Measurements from ENCODE around the gene TCF7L2.

Gene TCF7L2

DNA sequence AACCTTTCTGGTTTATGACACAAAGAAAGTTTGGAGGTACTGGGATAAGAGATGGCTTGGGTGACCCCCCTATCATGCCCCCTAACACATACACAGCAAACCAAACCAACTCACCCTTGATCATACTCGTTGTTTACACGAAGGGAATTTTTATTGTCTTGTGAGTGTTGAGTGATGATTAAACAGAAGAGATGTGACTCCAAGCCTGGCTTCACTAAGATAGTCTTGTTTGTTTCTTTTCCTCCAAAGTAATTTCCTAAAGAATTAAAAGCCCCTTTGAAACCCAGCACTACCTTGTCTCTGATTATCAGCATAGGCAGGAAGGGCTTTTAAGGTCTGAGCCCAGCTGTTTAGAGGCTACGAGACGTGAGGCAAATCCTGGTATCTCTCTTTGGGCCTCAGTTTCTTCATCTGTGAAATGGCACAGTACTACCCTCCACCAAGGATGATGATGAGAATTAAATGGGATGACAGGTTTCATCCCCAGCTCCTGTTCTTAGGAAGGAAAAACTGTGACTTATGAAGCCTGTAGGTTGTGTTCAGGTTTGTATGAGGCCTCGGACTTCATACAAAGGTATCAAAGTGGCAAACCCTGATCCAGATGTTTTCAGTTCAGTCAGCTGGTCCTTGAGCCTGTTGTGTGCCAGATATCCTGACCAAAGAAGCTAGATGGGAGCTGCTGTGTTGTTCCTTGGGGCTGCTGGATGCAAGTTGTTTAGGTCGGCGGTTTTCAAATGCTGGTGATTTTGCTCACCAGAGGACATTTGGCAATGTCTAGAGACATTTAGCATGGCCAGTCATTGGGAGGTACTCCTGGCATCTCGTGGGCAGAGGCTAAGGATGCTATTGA, 51.8 kb downstream of the TCF7L2 start:
- Histone ChIP-seq H3K4me3 (ENCODE audit: low read depth in 1 of 2, low read length in 2 of 2) (no peak overlapping the region), H3K36me3 (ENCODE audit: control insufficient read depth in 1 of 2, insufficient read depth in 2 of 2, low read length in 2 of 2) (no peaks in the 10 kb centered on the region), H3K27ac (ENCODE audit: low read length) (no peak overlapping the region), H3K4me1 (ENCODE audit: control insufficient read depth in 1 of 2, insufficient read depth in 2 of 2, low read length in 2 of 2) (peaks cover 0 to 54% of the 10 kb centered on the region in 2 donors), H3K27me3 (ENCODE audit: low read depth, low read length) (no peaks in the 10 kb centered on the region), H3K9me3 (ENCODE audit: control insufficient read depth in 1 of 2, low read length in 2 of 2) (no peaks in the 10 kb centered on the region)

DNA sequence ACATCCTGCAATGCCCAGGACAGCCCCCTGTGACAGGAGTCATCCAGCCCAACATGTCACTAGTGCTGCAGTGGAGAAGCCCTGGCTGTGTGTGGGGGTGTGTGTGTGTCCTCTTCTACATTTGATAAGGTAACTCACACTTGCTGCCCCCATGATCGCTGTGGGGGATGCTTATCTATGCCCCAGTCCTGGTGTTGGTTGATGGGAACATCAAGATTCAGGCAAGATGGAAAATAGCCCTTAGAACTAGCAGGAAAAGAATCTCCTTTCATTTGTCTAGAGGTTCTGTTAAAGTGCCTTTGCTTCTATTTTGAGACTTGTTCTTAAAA, 52.4 kb downstream of the TCF7L2 start:
- Histone ChIP-seq H3K4me1 (ENCODE audit: control insufficient read depth in 1 of 2, insufficient read depth in 2 of 2, low read length in 2 of 2) (peaks cover 0 to 54% of the 10 kb centered on the region in 2 donors), H3K27me3 (ENCODE audit: low read depth, low read length) (no peaks in the 10 kb centered on the region), H3K36me3 (ENCODE audit: control insufficient read depth in 1 of 2, insufficient read depth in 2 of 2, low read length in 2 of 2) (no peaks in the 10 kb centered on the region), H3K4me3 (ENCODE audit: low read depth in 1 of 2, low read length in 2 of 2) (no peak overlapping the region), H3K27ac (ENCODE audit: low read length) (no peak overlapping the region), H3K9me3 (ENCODE audit: control insufficient read depth in 1 of 2, low read length in 2 of 2) (no peaks in the 10 kb centered on the region)

DNA sequence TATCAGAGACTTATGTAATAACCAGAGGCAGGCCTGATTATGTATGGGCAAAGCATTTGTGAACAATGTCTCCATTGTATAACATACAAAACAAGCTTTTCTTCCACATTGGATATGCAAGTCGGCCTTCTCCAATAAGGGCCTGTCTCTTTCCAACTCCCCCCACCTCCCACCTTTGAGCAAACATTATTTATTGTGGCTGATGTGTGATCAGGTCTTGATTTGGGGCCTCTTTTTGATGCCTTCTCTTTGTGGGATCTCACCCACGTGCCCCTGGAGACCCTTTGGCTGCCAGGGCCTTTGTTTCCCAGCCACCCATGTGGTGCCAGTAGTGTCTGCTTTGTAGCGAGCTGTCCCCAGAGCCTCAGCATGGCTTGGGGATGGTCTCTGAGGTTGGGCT, 53.0 kb downstream of the TCF7L2 start:
- Histone ChIP-seq H3K9me3 (ENCODE audit: control insufficient read depth in 1 of 2, low read length in 2 of 2) (no peaks in the 10 kb centered on the region), H3K27me3 (ENCODE audit: low read depth, low read length) (no peaks in the 10 kb centered on the region), H3K36me3 (ENCODE audit: control insufficient read depth in 1 of 2, insufficient read depth in 2 of 2, low read length in 2 of 2) (no peaks in the 10 kb centered on the region), H3K27ac (ENCODE audit: low read length) (no peak overlapping the region), H3K4me3 (ENCODE audit: low read depth in 1 of 2, low read length in 2 of 2) (no peak overlapping the region), H3K4me1 (ENCODE audit: control insufficient read depth in 1 of 2, insufficient read depth in 2 of 2, low read length in 2 of 2) (peaks cover 0 to 54% of the 10 kb centered on the region in 2 donors)

DNA sequence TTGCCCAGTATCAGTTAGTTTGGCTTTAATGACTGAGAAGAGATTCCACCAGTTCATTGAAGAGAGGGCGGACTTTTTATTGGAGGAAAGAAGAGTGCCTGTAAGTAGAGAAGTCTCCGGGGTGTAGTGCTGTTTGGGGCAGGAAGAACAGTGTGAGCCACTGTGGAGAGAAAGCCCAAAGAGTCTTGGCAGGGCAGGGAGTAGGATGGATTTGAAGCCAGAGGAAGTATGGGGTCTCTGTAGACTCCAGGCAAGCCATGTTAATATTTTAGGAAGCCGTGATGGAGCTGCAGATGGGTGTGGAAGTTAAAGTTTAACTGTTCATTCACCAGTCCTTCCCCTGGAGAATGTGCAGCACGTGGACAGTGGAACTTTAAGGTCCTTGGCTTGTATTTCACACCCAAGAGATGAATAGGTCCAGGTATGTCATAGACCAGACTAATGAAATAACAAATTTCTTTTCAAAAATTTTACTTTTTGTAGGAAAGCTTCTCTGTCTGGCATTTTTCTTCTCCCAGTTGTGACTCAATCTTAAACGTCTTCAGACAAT, 54.1 kb downstream of the TCF7L2 start:
- peaks cover 0 to 54% of the 10 kb centered on the region in 2 donors for H3K4me1 ChIP-seq (ENCODE audit: control insufficient read depth in 1 of 2, insufficient read depth in 2 of 2, low read length in 2 of 2)
- H3K27ac ChIP-seq (ENCODE audit: low read length) = no peak overlapping the region
- no peaks in the 10 kb centered on the region for H3K27me3 ChIP-seq (ENCODE audit: low read depth, low read length)
- H3K4me3 ChIP-seq (ENCODE audit: low read depth in 1 of 2, low read length in 2 of 2) = no peak overlapping the region
- H3K9me3 ChIP-seq (ENCODE audit: control insufficient read depth in 1 of 2, low read length in 2 of 2) = no peaks in the 10 kb centered on the region
- no peaks in the 10 kb centered on the region for H3K36me3 ChIP-seq (ENCODE audit: control insufficient read depth in 1 of 2, insufficient read depth in 2 of 2, low read length in 2 of 2)

DNA sequence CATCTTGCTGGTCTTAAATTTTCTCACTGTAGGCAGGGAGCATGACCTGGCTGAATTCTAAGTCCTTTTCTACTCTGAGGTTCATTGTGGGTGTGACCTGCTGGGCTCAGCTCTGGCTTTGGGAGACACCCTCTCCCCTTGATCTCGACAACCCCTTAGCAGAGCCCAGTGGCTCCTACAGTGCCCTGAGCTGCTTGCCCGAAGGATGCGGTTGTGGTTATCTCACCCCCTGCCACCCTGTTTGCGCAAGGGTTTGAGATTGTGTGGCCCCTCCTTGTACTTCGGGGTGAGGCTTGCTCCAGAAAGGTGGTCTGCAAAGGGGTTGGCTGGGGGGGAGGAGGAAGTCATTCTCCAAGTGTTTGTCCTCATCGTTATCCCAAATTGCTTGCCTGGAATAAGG, 55.3 kb downstream of the TCF7L2 start:
- Histone ChIP-seq H3K27me3 (ENCODE audit: low read depth, low read length) (no peaks in the 10 kb centered on the region), H3K4me3 (ENCODE audit: low read depth in 1 of 2, low read length in 2 of 2) (no peak overlapping the region), H3K4me1 (ENCODE audit: control insufficient read depth in 1 of 2, insufficient read depth in 2 of 2, low read length in 2 of 2) (peaks cover 0 to 51% of the 10 kb centered on the region in 2 donors), H3K36me3 (ENCODE audit: control insufficient read depth in 1 of 2, insufficient read depth in 2 of 2, low read length in 2 of 2) (no peaks in the 10 kb centered on the region), H3K27ac (ENCODE audit: low read length) (no peak overlapping the region), H3K9me3 (ENCODE audit: control insufficient read depth in 1 of 2, low read length in 2 of 2) (no peaks in the 10 kb centered on the region)

DNA sequence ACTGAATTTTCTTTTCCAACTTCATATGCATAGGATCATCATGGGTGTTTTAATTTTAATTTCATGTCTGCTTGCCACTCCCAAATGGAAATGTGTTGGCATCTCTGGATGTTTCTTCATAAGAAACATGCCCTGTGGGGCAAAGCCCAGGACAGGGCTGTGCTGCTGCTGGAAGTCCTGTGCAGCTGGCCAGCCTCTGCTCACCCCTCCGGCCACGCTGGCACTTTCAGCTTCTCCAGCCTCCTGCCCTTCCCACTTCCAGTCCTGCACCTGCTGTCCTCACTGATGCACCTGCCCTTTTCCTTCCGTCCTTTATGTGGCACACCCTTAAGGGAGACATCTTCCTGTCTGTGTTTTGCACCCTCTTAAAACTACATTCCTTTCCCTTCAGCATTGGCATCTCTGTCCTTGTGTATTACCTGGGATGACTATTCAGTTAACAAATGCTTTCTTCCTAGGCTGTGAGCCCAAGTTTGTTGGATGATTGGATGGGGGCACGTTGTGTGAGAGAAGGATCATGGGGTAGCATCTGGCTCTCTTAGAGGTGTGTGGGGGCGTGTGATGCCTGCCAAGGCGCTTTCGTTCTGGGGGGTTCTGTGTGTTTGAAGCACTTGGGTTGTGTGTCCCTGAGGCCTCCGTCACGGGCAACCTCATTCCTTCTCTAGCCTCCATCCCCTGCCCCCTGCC, 56.8 kb downstream of the TCF7L2 start:
- no peak overlapping the region for H3K4me3 ChIP-seq (ENCODE audit: low read depth in 1 of 2, low read length in 2 of 2)
- H3K27ac ChIP-seq (ENCODE audit: low read length) = no peak overlapping the region
- H3K9me3 ChIP-seq (ENCODE audit: control insufficient read depth in 1 of 2, low read length in 2 of 2) = no peaks in the 10 kb centered on the region
- H3K36me3 ChIP-seq (ENCODE audit: control insufficient read depth in 1 of 2, insufficient read depth in 2 of 2, low read length in 2 of 2) = no peaks in the 10 kb centered on the region
- H3K4me1 ChIP-seq (ENCODE audit: control insufficient read depth in 1 of 2, insufficient read depth in 2 of 2, low read length in 2 of 2) = peaks cover 0 to 39% of the 10 kb centered on the region in 2 donors
- H3K27me3 ChIP-seq (ENCODE audit: low read depth, low read length) = no peaks in the 10 kb centered on the region

DNA sequence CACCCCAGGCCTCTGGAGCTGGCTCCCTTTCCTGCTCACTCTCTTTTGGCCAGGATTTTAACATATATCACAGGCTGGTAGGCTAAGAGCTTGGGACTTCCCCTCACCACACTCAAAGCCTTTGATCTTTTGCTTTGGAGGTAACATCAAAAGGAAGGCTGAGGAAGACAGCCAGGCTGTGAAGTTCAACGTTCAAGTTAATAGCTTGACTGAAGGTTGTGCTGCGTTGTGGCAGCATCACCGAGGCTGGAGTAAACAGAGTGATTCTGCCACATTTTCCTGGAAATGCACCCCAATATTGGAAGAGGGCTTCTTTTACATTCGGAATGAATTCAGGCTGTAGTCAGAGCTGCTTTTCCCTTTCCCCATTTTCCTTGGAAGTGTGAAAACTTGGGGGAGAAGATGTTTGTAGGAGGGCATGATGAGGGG, 57.3 kb downstream of the TCF7L2 start:
- Histone ChIP-seq H3K36me3 (ENCODE audit: control insufficient read depth in 1 of 2, insufficient read depth in 2 of 2, low read length in 2 of 2) (no peaks in the 10 kb centered on the region), H3K4me1 (ENCODE audit: control insufficient read depth in 1 of 2, insufficient read depth in 2 of 2, low read length in 2 of 2) (peaks cover 0 to 34% of the 10 kb centered on the region in 2 donors), H3K27me3 (ENCODE audit: low read depth, low read length) (no peaks in the 10 kb centered on the region), H3K4me3 (ENCODE audit: low read depth in 1 of 2, low read length in 2 of 2) (no peak overlapping the region), H3K27ac (ENCODE audit: low read length) (no peak overlapping the region), H3K9me3 (ENCODE audit: control insufficient read depth in 1 of 2, low read length in 2 of 2) (no peaks in the 10 kb centered on the region)

DNA sequence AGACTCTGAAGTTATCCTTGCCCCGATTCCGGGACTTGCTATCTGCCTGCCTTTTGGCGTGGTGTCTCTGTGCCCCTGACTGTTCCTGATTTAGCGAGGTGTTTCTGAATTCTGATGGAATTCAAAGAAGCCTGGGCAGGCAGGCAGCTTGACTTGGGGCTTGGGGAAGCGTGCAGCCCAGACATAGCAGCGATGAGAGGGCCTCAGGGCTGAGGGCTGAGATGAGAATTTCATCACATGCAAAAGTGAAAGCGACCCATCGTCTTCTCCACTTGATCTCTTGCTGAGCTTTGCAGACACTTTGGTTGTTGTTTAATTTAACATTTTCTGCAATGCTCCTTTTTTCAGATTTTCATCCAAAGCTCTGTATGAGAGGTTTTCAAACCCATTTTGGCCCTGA, 57.8 kb downstream of the TCF7L2 start:
- Histone ChIP-seq H3K4me1 (ENCODE audit: control insufficient read depth in 1 of 2, insufficient read depth in 2 of 2, low read length in 2 of 2) (peaks cover 0 to 31% of the 10 kb centered on the region in 2 donors), H3K27ac (ENCODE audit: low read length) (no peak overlapping the region), H3K27me3 (ENCODE audit: low read depth, low read length) (no peaks in the 10 kb centered on the region), H3K36me3 (ENCODE audit: control insufficient read depth in 1 of 2, insufficient read depth in 2 of 2, low read length in 2 of 2) (no peaks in the 10 kb centered on the region), H3K9me3 (ENCODE audit: control insufficient read depth in 1 of 2, low read length in 2 of 2) (no peaks in the 10 kb centered on the region), H3K4me3 (ENCODE audit: low read depth in 1 of 2, low read length in 2 of 2) (no peak overlapping the region)

DNA sequence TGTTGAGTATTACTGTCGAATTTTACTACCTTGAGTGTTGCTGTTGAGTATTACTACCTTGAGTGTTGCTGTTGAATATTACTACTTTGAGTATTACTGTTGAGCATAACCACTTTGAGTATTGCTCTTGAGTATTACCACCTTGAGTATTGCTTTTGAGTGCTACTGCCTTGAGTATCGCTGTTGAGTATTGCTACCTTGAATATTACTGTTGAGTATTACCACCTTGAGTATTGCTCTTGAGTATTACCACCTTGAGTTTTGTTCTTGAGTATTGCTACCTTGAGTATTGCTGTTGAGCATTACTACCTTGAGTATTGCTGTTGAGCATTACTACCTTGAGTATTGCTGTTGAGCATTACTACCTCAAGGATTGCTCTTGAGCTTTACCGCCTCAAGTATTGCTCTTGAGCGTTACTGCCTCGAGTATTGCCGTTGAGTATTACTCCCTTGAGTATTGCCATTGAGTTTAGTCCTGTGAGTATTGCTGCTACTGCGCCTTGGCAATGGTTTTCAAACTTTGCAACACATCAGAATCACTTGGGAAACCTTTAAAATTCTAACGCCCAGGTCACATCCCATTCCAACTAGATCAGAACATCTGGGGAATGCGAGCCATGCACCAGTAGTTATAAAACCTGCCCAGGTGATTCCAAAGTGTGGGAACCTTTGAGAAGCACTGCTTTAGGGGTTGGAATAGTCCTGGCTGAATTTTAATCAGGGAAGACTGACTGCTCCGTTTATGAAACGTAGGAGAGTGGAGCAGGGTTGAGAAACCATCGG, 61.7 kb downstream of the TCF7L2 start:
- Histone ChIP-seq H3K27me3 (ENCODE audit: low read depth, low read length) (no peaks in the 10 kb centered on the region), H3K36me3 (ENCODE audit: control insufficient read depth in 1 of 2, insufficient read depth in 2 of 2, low read length in 2 of 2) (no peaks in the 10 kb centered on the region), H3K4me1 (ENCODE audit: control insufficient read depth in 1 of 2, insufficient read depth in 2 of 2, low read length in 2 of 2) (peaks cover 0 to 5% of the 10 kb centered on the region in 2 donors), H3K4me3 (ENCODE audit: low read depth in 1 of 2, low read length in 2 of 2) (no peak overlapping the region), H3K27ac (ENCODE audit: low read length) (no peak overlapping the region), H3K9me3 (ENCODE audit: control insufficient read depth in 1 of 2, low read length in 2 of 2) (no peaks in the 10 kb centered on the region)

DNA sequence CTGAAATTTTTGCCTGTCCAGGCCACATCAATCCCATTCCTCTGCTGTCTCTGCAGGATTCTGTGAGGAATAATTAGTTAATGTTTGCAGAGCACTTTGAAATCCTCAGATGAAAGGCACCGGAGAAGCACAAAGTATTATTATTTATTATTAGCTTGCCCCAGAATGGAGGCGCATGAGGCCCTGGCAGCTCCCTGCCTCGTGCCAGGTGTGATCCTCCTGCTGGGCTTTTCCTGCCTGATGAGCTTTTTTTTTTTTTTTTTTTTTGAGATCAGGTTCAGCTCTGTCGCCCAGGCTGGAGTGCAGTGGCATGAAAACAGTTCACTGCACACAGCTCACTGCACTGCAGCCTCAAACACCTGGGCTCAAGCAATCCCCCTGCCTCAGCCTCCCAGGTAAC, 65.2 kb downstream of the TCF7L2 start:
- no peak overlapping the region for H3K27ac ChIP-seq (ENCODE audit: low read length)
- no peak overlapping the region for H3K4me3 ChIP-seq (ENCODE audit: low read depth in 1 of 2, low read length in 2 of 2)
- no peaks in the 10 kb centered on the region for H3K9me3 ChIP-seq (ENCODE audit: control insufficient read depth in 1 of 2, low read length in 2 of 2)
- no peaks in the 10 kb centered on the region for H3K27me3 ChIP-seq (ENCODE audit: low read depth, low read length)
- H3K36me3 ChIP-seq (ENCODE audit: control insufficient read depth in 1 of 2, insufficient read depth in 2 of 2, low read length in 2 of 2) = no peaks in the 10 kb centered on the region
- H3K4me1 ChIP-seq (ENCODE audit: control insufficient read depth in 1 of 2, insufficient read depth in 2 of 2, low read length in 2 of 2) = peaks cover 0 to 18% of the 10 kb centered on the region in 2 donors

DNA sequence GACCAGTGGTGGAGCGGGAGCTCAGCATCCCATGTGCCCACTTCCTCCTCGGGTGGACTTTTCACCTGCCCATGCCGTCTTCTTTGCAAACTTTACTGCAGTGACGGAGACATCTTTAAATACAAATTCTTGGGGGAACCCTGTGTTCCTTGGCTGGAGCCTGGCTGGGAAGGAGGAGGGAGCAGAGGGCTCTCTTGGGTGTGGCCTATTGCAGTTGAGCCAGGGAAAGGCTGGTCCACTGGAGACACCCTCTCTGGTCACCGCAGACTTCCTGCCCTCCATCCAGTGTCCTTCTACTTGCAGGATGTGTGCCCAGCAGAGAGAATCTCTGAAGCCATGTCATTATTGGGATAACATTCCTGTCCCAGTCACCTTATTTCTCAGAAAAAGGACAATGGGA, 67.3 kb downstream of the TCF7L2 start:
- Histone ChIP-seq H3K9me3 (ENCODE audit: control insufficient read depth in 1 of 2, low read length in 2 of 2) (no peaks in the 10 kb centered on the region), H3K27me3 (ENCODE audit: low read depth, low read length) (no peaks in the 10 kb centered on the region), H3K36me3 (ENCODE audit: control insufficient read depth in 1 of 2, insufficient read depth in 2 of 2, low read length in 2 of 2) (no peaks in the 10 kb centered on the region), H3K4me3 (ENCODE audit: low read depth in 1 of 2, low read length in 2 of 2) (no peak overlapping the region), H3K4me1 (ENCODE audit: control insufficient read depth in 1 of 2, insufficient read depth in 2 of 2, low read length in 2 of 2) (peaks cover 6 to 38% of the 10 kb centered on the region in 2 donors), H3K27ac (ENCODE audit: low read length) (no peak overlapping the region)

Measured in muscle layer of duodenum (tissue), 2 donors.